BJ (cell line): ENCODE results near the gene GOPC. TPM values are rescaled to one million over a fixed set of nuclear protein-coding genes. Genes with fewer than 3 reads are reported as not detected.
A peak's percentile ranks its signal among the peaks of the same experiment; 100 is the strongest.

ENCODE experiments used
- CTCF ChIA-PET: fragments of 350-600 bp; formaldehyde crosslinking; extraction: SDS; loops from one replicate; lab custom pipeline; 2021; ENCODE audit warnings: antibody characterized with exemption, inconsistent platforms; lab: Yijun Ruan, JAX
- POLR2A ChIA-PET: fragments of 300-600 bp; sonication (Branson Sonifier 250); formaldehyde crosslinking; extraction: SDS; loops from one replicate; lab custom pipeline; 2021; ENCODE audit warnings: antibody characterized with exemption; lab: Charles Lee
- DNase-seq: peaks from one replicate; pipeline ENCODE4 v3.0.0-alpha.2; 2011; ENCODE audit warnings: low read depth
- H3K27me3 ChIP-seq: 2 replicates; pipeline ENCODE4 v1.6.0; 2011; ENCODE audit warnings: low read length; ENCODE audit not compliant: control insufficient read depth, insufficient read depth
- H3K36me3 ChIP-seq: 2 replicates; pipeline ENCODE4 v1.5.1; 2011; ENCODE audit warnings: low read length; ENCODE audit not compliant: control insufficient read depth, insufficient read depth
- H3K4me3 ChIP-seq: 2 replicates; pipeline ENCODE4 v1.5.1; 2011; ENCODE audit warnings: low read depth, mild to moderate bottlenecking, control low read depth, low read length
- CTCF ChIP-seq: IDR thresholded peaks from 2 replicates; pipeline ENCODE4 v1.5.1; 2011; ENCODE audit warnings: low read depth, mild to moderate bottlenecking, control low read depth, inconsistent platforms, low read length, moderate library complexity; ENCODE audit not compliant: insufficient read depth
- polyA plus RNA-seq: library from polyadenylated mRNA; depleted of rRNA; stranded (reverse); fragments of >200 nt; gene quantifications from 2 replicates; pipeline ENCODE4 v1.2.3, GENCODE V29; 2011

Gene GOPC
- polyA plus RNA-seq, 1 experiment = 26.9 TPM

GRCh38 chr6:117615750-117616390 is 13.6 kb upstream of the GOPC start:
- H3K4me3 ChIP-seq = no peak overlapping the region
- DNase-seq = no peak
- CTCF ChIA-PET = no interaction called here

GRCh38 chr6:117613920-117614560 is 11.7 kb upstream of the GOPC start:
- DNase-seq = peak; percentile 40
- Histone ChIP-seq H3K36me3 (no peaks in the 10 kb centered on the region), H3K27me3 (no peaks in the 10 kb centered on the region), H3K4me3 (no peak overlapping the region)
- CTCF ChIA-PET = interaction anchor here (1.2 kb wide), 1 partner anchor 165 kb away, joined by 4 read pairs; no protein-coding TSS in a partner anchor
- no peak for TF ChIP-seq CTCF
- POLR2A ChIA-PET = no interaction called here

More at GRCh38 chr6:117615750-117616390, 13.6 kb upstream of the GOPC start:
- no peak for TF ChIP-seq CTCF
- POLR2A ChIA-PET = no interaction called here
- H3K27me3 ChIP-seq = no peaks in the 10 kb centered on the region
- H3K36me3 ChIP-seq = no peaks in the 10 kb centered on the region

- TF ChIP-seq CTCF = no peak
- no peak overlapping the region for H3K4me3 ChIP-seq
- ChIA-PET CTCF (interaction anchor here (0.8 to 8.4 kb wide), 4 partner anchors 12 to 264 kb away, joined by 3 to 110 read pairs (median 39); no protein-coding TSS in a partner anchor), POLR2A (no interaction called here)
- peaks cover 1% of the 10 kb centered on the region; the same call in 1 of the 2 replicates for H3K27me3 ChIP-seq
- H3K36me3 ChIP-seq = no peaks in the 10 kb centered on the region
- no peak for DNase-seq
Measured at GRCh38 chr6:117607511-117607910, 5.2 kb upstream of the GOPC start.

- Histone ChIP-seq H3K27me3 (peaks cover 1% of the 10 kb centered on the region; the same call in 1 of the 2 replicates), H3K36me3 (no peaks in the 10 kb centered on the region), H3K4me3 (no peak overlapping the region)
- TF ChIP-seq CTCF = peak; percentile 83
- CTCF ChIA-PET = interaction anchor here (0.6 to 8.4 kb wide), 19 partner anchors 10 to 1011 kb away, joined by 3 to 110 read pairs (median 3); no protein-coding TSS in a partner anchor
- peak; percentile 19 for DNase-seq
- POLR2A ChIA-PET = no interaction called here
Measured at GRCh38 chr6:117605169-117605826, 3.0 kb upstream of the GOPC start.

GRCh38 chr6:117603821-117604220 is 1.5 kb upstream of the GOPC start:
- POLR2A ChIA-PET = no interaction called here
- CTCF ChIA-PET = interaction anchor here (1.0 to 8.4 kb wide), 17 partner anchors 9 to 1507 kb away, joined by 3 to 110 read pairs (median 4); no protein-coding TSS in a partner anchor
- Histone ChIP-seq H3K27me3 (peaks cover 1% of the 10 kb centered on the region; the same call in 1 of the 2 replicates), H3K36me3 (no peaks in the 10 kb centered on the region), H3K4me3 (no peak overlapping the region)
- no peak for DNase-seq
- no peak for TF ChIP-seq CTCF
